Gastroesophageal sphincter (tissue), 4 donors: Measurements from ENCODE around the gene CFAP100. TPM values are rescaled to one million over a fixed set of nuclear protein-coding genes. Genes with fewer than 3 reads are reported as not detected.
A peak's percentile ranks its signal among the peaks of the same experiment; 100 is the strongest.

Experiments used
- ATAC-seq: fragments of 150-250 bp; one replicate; pipeline ENCODE4 v1.9.1; 2016; ENCODE audit warnings: mild to moderate bottlenecking, moderate library complexity
- H3K27ac ChIP-seq, 4 donors: fragments of 200-600 bp; sonication (generic) in 3 of 4; 1 replicate in 3 of 4; 2 replicates in 1 of 4; pipeline ENCODE4 v1.5.1; 2016 to 2019
- H3K27me3 ChIP-seq: fragments of 200-600 bp; sonication (generic); one replicate; pipeline ENCODE4 v1.5.1; 2019
- H3K36me3 ChIP-seq, 2 donors: fragments of 200-600 bp; sonication (generic); one replicate each; pipeline ENCODE4 v1.5.1; 2019; ENCODE audit warnings: control low read depth in 1 of 2
- H3K4me1 ChIP-seq, 3 donors: fragments of 200-600 bp; sonication (generic); 1 replicate in 2 of 3; 2 replicates in 1 of 3; pipeline ENCODE4 v1.5.1; 2016 to 2019; ENCODE audit warnings: control low read depth in 2 of 3
- H3K4me3 ChIP-seq, 2 donors: fragments of 200-600 bp; sonication (generic); one replicate each; pipeline ENCODE4 v1.5.1; 2019; ENCODE audit warnings: mild to moderate bottlenecking in 1 of 2, moderate library complexity in 1 of 2
- H3K9me3 ChIP-seq, 3 donors: fragments of 200-600 bp; sonication (generic); one replicate each; pipeline ENCODE4 v1.5.1; 2017 to 2019; ENCODE audit warnings: control low read depth in 2 of 3
- EP300 ChIP-seq: sonication (generic); formaldehyde crosslinking; IDR thresholded peaks from one replicate; pipeline ENCODE4 v1.6.1; 2017; ENCODE audit warnings: antibody characterized with exemption, mild to moderate bottlenecking
- POLR2A ChIP-seq, 2 donors: fragments of 450-650 bp; IDR thresholded peaks; one replicate each; pipeline ENCODE4 v1.6.1; 2017; ENCODE audit warnings: antibody characterized with exemption in 2 of 2, mild to moderate bottlenecking in 2 of 2, moderate library complexity in 1 of 2
- POLR2AphosphoS5 ChIP-seq: sonication (generic); formaldehyde crosslinking; IDR thresholded peaks from one replicate; pipeline ENCODE4 v1.6.1; 2017; ENCODE audit warnings: antibody characterized with exemption
- WGBS, 2 donors: methylation state at CpG; one replicate each; pipeline ENCODE4 v1.1.5; 2018; ENCODE audit warnings: low coverage in 1 of 2; 5-methylcytosine and 5-hydroxymethylcytosine counted together
- total RNA-seq, 4 donors: library from RNA; depleted of rRNA; stranded (reverse); fragments of >200 nt; gene quantifications; one replicate each; pipeline ENCODE4 v1.1.0, GENCODE V29; 2016
- TF ChIP-seq, protein P1 (sequence below), 4 experiments: fragments of 200-600 bp in 2 of 4; fragments of 450-650 bp in 2 of 4; sonication (generic) in 1 of 4; IDR thresholded peaks; one replicate each; pipeline ENCODE4 v1.5.1; 2017 to 2019; ENCODE audit warnings: antibody characterized with exemption in 4 of 4, mild to moderate bottlenecking in 2 of 4, moderate library complexity in 2 of 4

Gene CFAP100
- total RNA-seq, 4 donors from 2014 or later: not detected

- no peak for ATAC-seq
- Histone ChIP-seq H3K9me3 (no peaks in the 10 kb centered on the region), H3K27ac (peak overlapping the region in 1 of 4 donors; percentile 0), H3K36me3 (peaks cover 0 to 59% of the 10 kb centered on the region in 2 donors), H3K4me1 (peaks cover 0 to 18% (median 0%) of the 10 kb centered on the region in 3 donors), H3K4me3 (no peak overlapping the region), H3K27me3 (no peaks in the 10 kb centered on the region)
- TF ChIP-seq POLR2A (IDR thresholded peaks at IDR 0.05): no peak
- TF ChIP-seq EP300: no peak
- no peak for TF ChIP-seq POLR2AphosphoS5
- TF ChIP-seq, protein P1, sequence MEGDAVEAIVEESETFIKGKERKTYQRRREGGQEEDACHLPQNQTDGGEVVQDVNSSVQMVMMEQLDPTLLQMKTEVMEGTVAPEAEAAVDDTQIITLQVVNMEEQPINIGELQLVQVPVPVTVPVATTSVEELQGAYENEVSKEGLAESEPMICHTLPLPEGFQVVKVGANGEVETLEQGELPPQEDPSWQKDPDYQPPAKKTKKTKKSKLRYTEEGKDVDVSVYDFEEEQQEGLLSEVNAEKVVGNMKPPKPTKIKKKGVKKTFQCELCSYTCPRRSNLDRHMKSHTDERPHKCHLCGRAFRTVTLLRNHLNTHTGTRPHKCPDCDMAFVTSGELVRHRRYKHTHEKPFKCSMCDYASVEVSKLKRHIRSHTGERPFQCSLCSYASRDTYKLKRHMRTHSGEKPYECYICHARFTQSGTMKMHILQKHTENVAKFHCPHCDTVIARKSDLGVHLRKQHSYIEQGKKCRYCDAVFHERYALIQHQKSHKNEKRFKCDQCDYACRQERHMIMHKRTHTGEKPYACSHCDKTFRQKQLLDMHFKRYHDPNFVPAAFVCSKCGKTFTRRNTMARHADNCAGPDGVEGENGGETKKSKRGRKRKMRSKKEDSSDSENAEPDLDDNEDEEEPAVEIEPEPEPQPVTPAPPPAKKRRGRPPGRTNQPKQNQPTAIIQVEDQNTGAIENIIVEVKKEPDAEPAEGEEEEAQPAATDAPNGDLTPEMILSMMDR (IDR thresholded peaks at IDR 0.05): no peak
- 69 to 81% methylated on average over 4 to 7 of the region's 12 CpGs for whole genome bisulfite sequencing, 2 donors
These were observed 52.9 kb downstream of the CFAP100 start for GRCh38 chr3:126447456-126448106.

DNA sequence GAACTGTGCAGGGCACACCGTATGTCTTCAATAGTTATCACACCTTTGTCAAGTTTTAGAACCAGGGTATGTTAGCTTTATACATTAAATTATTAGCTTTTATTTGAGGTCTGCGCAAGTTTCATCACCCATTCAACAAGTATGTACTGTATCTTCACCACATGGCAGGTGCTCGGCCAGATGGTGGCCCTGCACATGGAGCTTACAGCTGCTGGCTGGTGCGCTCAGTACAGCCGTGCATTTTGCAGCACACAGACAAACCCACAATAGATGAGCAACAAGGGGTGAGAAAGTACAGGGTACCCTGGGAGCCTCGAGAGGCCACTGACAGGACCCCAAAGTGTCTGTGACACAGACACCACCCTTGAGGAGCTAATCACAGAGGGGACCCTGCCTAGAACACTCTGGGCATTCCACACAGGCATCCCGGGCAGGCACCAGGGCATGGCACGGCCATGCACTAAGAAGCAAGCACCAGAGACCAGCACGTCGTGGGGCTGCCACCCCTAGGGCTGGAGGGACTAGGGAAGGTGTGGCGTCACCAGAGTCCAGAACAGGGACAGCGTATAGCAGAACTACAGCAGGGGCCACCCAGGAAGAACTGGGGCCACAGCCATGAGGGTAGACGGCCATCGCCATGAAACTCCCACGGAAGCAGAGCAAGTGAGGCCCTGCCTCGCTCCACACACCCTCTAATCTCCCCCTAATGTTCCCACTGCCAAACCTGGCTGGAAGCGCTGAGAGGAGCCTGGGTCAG, 53.6 kb downstream of the CFAP100 start:
- Histone ChIP-seq H3K27ac (no peak overlapping the region), H3K36me3 (peaks cover 0 to 57% of the 10 kb centered on the region in 2 donors), H3K27me3 (no peaks in the 10 kb centered on the region), H3K9me3 (no peaks in the 10 kb centered on the region), H3K4me1 (peaks cover 0 to 18% (median 0%) of the 10 kb centered on the region in 3 donors), H3K4me3 (no peak overlapping the region)
- 82 to 86% methylated on average over 4 to 13 of the region's 17 CpGs for WGBS, 2 donors
- no peak for ATAC-seq
- no peak for TF ChIP-seq POLR2A (IDR thresholded peaks at IDR 0.05)
- TF ChIP-seq EP300: no peak
- no peak for TF ChIP-seq POLR2AphosphoS5
- TF ChIP-seq, protein P1 (IDR thresholded peaks at IDR 0.05): no peak

- TF ChIP-seq EP300 (no peak), POLR2A (IDR thresholded peaks at IDR 0.05) (no peak), POLR2AphosphoS5 (no peak)
- TF ChIP-seq, protein P1 (IDR thresholded peaks at IDR 0.05): no peak
- ATAC-seq: no peak
- Histone ChIP-seq H3K27me3 (no peaks in the 10 kb centered on the region), H3K4me3 (no peak overlapping the region), H3K4me1 (peaks cover 0 to 18% (median 0%) of the 10 kb centered on the region in 3 donors), H3K36me3 (peaks cover 0 to 61% of the 10 kb centered on the region in 2 donors), H3K9me3 (no peaks in the 10 kb centered on the region), H3K27ac (no peak overlapping the region)
- 100% methylated on average over 2 of the region's 8 CpGs; no CpG with 5 or more reads in 1 of the 2 donors for WGBS, 2 donors
These were observed 54.1 kb downstream of the CFAP100 start for GRCh38 chr3:126448893-126449180.

DNA sequence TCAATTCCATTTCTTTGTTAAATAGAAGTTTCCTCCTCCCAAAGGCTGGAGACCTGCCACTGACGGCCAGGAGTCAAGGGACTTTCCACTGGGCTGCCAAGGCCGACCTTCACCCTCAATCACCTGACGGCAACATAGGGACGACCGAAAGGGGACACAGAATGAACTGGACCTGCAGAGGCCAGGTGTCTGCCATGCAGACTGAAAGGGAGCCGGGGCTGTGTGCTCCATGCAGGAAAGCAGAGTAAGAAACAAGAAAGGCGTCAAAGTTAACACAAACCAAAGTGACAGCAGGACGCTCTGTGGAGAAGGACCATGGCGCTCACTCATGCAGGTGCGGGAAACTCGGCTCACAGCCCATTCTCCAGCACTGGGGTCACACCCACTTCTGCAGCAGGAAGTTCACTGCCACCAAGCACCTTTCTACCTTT, 54.9 kb downstream of the CFAP100 start:
- ATAC-seq: no peak
- no peaks in the 10 kb centered on the region for H3K27me3 ChIP-seq
- H3K4me1 ChIP-seq: peaks cover 0 to 18% (median 0%) of the 10 kb centered on the region in 3 donors
- H3K27ac ChIP-seq: no peak overlapping the region
- H3K36me3 ChIP-seq: peaks cover 0 to 67% of the 10 kb centered on the region in 2 donors
- H3K9me3 ChIP-seq: no peaks in the 10 kb centered on the region
- 78 to 82% methylated on average over 7 of the region's 11 CpGs for WGBS, 2 donors
- H3K4me3 ChIP-seq: no peak overlapping the region
- TF ChIP-seq POLR2A (IDR thresholded peaks at IDR 0.05) (no peak), POLR2AphosphoS5 (no peak), EP300 (no peak)
- TF ChIP-seq, protein P1 (IDR thresholded peaks at IDR 0.05): no peak
